Measurements from ENCODE around the gene NCAPD3. TPM values are rescaled to one million over a fixed set of nuclear protein-coding genes. Genes with fewer than 3 reads are reported as not detected.

NCAPD3 gene
- total RNA-seq, 1 experiment from 2014 or later, result 78.2 TPM

GRCh38 chr11:134240592-134240991 lies 16.8 kb upstream of the NCAPD3 start:
- Mint-ChIP-seq H3K36me3 (ENCODE audit: insufficient read depth, unreplicated experiment) (no peaks in the 10 kb centered on the region), H3K4me1 (ENCODE audit: low read depth, unreplicated experiment) (no peaks in the 10 kb centered on the region), H3K4me3 (ENCODE audit: low read depth, unreplicated experiment) (no peak overlapping the region), H3K9me3 (ENCODE audit: low read depth, unreplicated experiment) (no peaks in the 10 kb centered on the region), H3K27ac (ENCODE audit: unreplicated experiment) (no peak overlapping the region), H3K27me3 (ENCODE audit: unreplicated experiment) (no peaks in the 10 kb centered on the region)
- TF ChIP-seq, protein P1, sequence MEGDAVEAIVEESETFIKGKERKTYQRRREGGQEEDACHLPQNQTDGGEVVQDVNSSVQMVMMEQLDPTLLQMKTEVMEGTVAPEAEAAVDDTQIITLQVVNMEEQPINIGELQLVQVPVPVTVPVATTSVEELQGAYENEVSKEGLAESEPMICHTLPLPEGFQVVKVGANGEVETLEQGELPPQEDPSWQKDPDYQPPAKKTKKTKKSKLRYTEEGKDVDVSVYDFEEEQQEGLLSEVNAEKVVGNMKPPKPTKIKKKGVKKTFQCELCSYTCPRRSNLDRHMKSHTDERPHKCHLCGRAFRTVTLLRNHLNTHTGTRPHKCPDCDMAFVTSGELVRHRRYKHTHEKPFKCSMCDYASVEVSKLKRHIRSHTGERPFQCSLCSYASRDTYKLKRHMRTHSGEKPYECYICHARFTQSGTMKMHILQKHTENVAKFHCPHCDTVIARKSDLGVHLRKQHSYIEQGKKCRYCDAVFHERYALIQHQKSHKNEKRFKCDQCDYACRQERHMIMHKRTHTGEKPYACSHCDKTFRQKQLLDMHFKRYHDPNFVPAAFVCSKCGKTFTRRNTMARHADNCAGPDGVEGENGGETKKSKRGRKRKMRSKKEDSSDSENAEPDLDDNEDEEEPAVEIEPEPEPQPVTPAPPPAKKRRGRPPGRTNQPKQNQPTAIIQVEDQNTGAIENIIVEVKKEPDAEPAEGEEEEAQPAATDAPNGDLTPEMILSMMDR (IDR thresholded peaks at IDR 0.05; ENCODE audit: unreplicated experiment), result no peak
- CTCF ChIA-PET, result no interaction called here
- DNase-seq, result no peak
- intact Hi-C loops (cut with micrococcal nuclease; ENCODE audit: unreplicated experiment), result no loop called here
- no TSS peak for BruUV-seq (replicated peaks)

- TF ChIP-seq, protein P1 (IDR thresholded peaks at IDR 0.05; ENCODE audit: unreplicated experiment), result no peak
- CTCF ChIA-PET, result no interaction called here
- no TSS peak for BruUV-seq (replicated peaks)
- H3K9me3 Mint-ChIP-seq (ENCODE audit: low read depth, unreplicated experiment), result no peaks in the 10 kb centered on the region
- no peaks in the 10 kb centered on the region for H3K27me3 Mint-ChIP-seq (ENCODE audit: unreplicated experiment)
- no peak overlapping the region for H3K4me3 Mint-ChIP-seq (ENCODE audit: low read depth, unreplicated experiment)
- DNase-seq, result no peak
- H3K27ac Mint-ChIP-seq (ENCODE audit: unreplicated experiment), result no peak overlapping the region
- intact Hi-C loops (cut with micrococcal nuclease; ENCODE audit: unreplicated experiment), result no loop called here
- H3K36me3 Mint-ChIP-seq (ENCODE audit: insufficient read depth, unreplicated experiment), result no peaks in the 10 kb centered on the region
- H3K4me1 Mint-ChIP-seq (ENCODE audit: low read depth, unreplicated experiment), result no peaks in the 10 kb centered on the region
These were observed 15.2 kb upstream of the NCAPD3 start for GRCh38 chr11:134238956-134239355.

DNA sequence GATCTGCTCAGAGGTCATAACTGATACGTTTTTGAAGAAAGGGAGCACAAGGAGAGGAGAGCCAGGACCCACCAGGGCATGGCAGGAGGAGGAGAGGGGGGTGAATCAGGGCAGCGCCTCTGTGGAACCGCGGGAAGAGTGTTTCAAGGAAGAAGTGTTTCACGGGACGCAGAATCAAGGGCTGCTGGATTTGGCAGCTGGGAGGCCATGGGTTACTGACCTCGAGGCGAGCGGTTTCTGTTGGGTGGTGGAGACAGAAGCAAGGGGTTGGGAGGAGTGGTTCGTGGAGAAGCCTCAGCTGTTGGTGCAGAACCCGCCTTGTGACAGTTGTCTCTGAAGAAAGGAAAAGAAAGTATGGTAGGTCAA lies 13.8 kb upstream of the NCAPD3 start:
- H3K27ac Mint-ChIP-seq (ENCODE audit: unreplicated experiment), result no peak overlapping the region
- no TSS peak for BruUV-seq (replicated peaks)
- H3K4me3 Mint-ChIP-seq (ENCODE audit: low read depth, unreplicated experiment), result no peak overlapping the region
- no peaks in the 10 kb centered on the region for H3K9me3 Mint-ChIP-seq (ENCODE audit: low read depth, unreplicated experiment)
- no peaks in the 10 kb centered on the region for H3K4me1 Mint-ChIP-seq (ENCODE audit: low read depth, unreplicated experiment)
- intact Hi-C loops (cut with micrococcal nuclease; ENCODE audit: unreplicated experiment), result no loop called here
- no peaks in the 10 kb centered on the region for H3K36me3 Mint-ChIP-seq (ENCODE audit: insufficient read depth, unreplicated experiment)
- H3K27me3 Mint-ChIP-seq (ENCODE audit: unreplicated experiment), result no peaks in the 10 kb centered on the region
- CTCF ChIA-PET, result no interaction called here
- TF ChIP-seq, protein P1 (IDR thresholded peaks at IDR 0.05; ENCODE audit: unreplicated experiment), result no peak
- DNase-seq, result no peak

- Mint-ChIP-seq H3K27ac (ENCODE audit: unreplicated experiment) (no peak overlapping the region), H3K4me1 (ENCODE audit: low read depth, unreplicated experiment) (no peaks in the 10 kb centered on the region), H3K4me3 (ENCODE audit: low read depth, unreplicated experiment) (no peak overlapping the region), H3K27me3 (ENCODE audit: unreplicated experiment) (no peaks in the 10 kb centered on the region), H3K9me3 (ENCODE audit: low read depth, unreplicated experiment) (no peaks in the 10 kb centered on the region), H3K36me3 (ENCODE audit: insufficient read depth, unreplicated experiment) (no peaks in the 10 kb centered on the region)
- intact Hi-C loops (cut with micrococcal nuclease; ENCODE audit: unreplicated experiment), result no loop called here
- TF ChIP-seq, protein P1 (IDR thresholded peaks at IDR 0.05; ENCODE audit: unreplicated experiment), result no peak
- CTCF ChIA-PET, result no interaction called here
- DNase-seq, result no peak
- BruUV-seq (replicated peaks), result no TSS peak
These were observed 13.2 kb upstream of the NCAPD3 start for GRCh38 chr11:134236834-134237556.

Measured in Calu3 (cell line).